WTC11 (cell line): ENCODE measurements around the gene SMARCD3. TPM values are rescaled to one million over a fixed set of nuclear protein-coding genes. Genes with fewer than 3 reads are reported as not detected.
A peak's percentile ranks its signal among the peaks of the same experiment; 100 is the strongest.

Experiments
- ATAC-seq: fragments of 200-7000 bp; cut with Tn5 transposase; 2 replicates; pipeline ENCODE4 v1.10.0; 2021; ENCODE audit warnings: mild to moderate bottlenecking, moderate library complexity
- CTCF ChIA-PET: fragments of 300-600 bp; sonication (Branson Sonifier 250); formaldehyde crosslinking; loops from one replicate; lab custom pipeline; 2021; ENCODE audit warnings: antibody characterized with exemption; lab: Charles Lee
- POLR2A ChIA-PET: fragments of 350-600 bp; sonication (Branson Sonifier 250); formaldehyde crosslinking; loops from one replicate; lab custom pipeline; 2021; ENCODE audit warnings: antibody characterized with exemption; lab: Charles Lee
- DNase-seq: peaks from one replicate; pipeline ENCODE4 v3.0.0; 2021; ENCODE audit warnings: low spot score
- H3K27ac Mint-ChIP-seq: 2 replicates; pipeline ENCODE4 v1.8.0; 2021; ENCODE audit warnings: mixed read lengths
- H3K27me3 Mint-ChIP-seq: 2 replicates; pipeline ENCODE4 v1.8.0; 2021; ENCODE audit warnings: low read depth, mild to moderate bottlenecking, moderate library complexity, mixed read lengths
- H3K36me3 Mint-ChIP-seq: 2 replicates; pipeline ENCODE4 v1.8.0; 2021; ENCODE audit warnings: mixed read lengths
- H3K4me1 Mint-ChIP-seq: 2 replicates; pipeline ENCODE4 v1.8.0; 2022; ENCODE audit warnings: mixed read lengths
- H3K4me3 Mint-ChIP-seq: 2 replicates; pipeline ENCODE4 v1.8.0; 2021; ENCODE audit warnings: mild to moderate bottlenecking, moderate library complexity, mixed read lengths
- H3K9me3 Mint-ChIP-seq: 2 replicates; pipeline ENCODE4 v1.8.0; 2021; ENCODE audit warnings: mixed read lengths
- AFF4 ChIP-seq: sonication (generic); formaldehyde crosslinking; IDR thresholded peaks from 2 replicates; pipeline ENCODE4 v1.8.1; 2023; ENCODE audit warnings: mild to moderate bottlenecking, missing genetic modification reagents, borderline replicate concordance
- ATF3 ChIP-seq: sonication (generic); formaldehyde crosslinking; conservative IDR thresholded peaks from 2 replicates; pipeline ENCODE4 v1.8.1; 2022; ENCODE audit warnings: mild to moderate bottlenecking, missing genetic modification reagents
- CTCF ChIP-seq: fragments of 200-600 bp; IDR thresholded peaks from 2 replicates; pipeline ENCODE4 v1.8.0; 2022; ENCODE audit warnings: antibody characterized with exemption
- E2F4 ChIP-seq: sonication (generic); formaldehyde crosslinking; IDR thresholded peaks from 2 replicates; pipeline ENCODE4 v1.8.1; 2022; ENCODE audit warnings: low read depth, mild to moderate bottlenecking, moderate library complexity, missing genetic modification reagents, borderline replicate concordance
- ERG ChIP-seq: fragments of 250-450 bp; sonication (Bioruptor Pico); IDR thresholded peaks from 2 replicates; pipeline ENCODE4 v1.8.0; 2021; ENCODE audit warnings: mild to moderate bottlenecking
- JUN ChIP-seq: sonication (generic); formaldehyde crosslinking; IDR thresholded peaks from 2 replicates; pipeline ENCODE4 v1.8.0; 2023; ENCODE audit warnings: mild to moderate bottlenecking, missing genetic modification reagents
- MLX ChIP-seq: sonication (generic); formaldehyde crosslinking; IDR thresholded peaks from 2 replicates; pipeline ENCODE4 v1.8.1; 2023; ENCODE audit warnings: mild to moderate bottlenecking, missing genetic modification reagents, moderate library complexity
- MXD4 ChIP-seq: fragments of 250-450 bp; sonication (Bioruptor Pico); IDR thresholded peaks from 2 replicates; pipeline ENCODE4 v1.8.0; 2021; ENCODE audit warnings: mild to moderate bottlenecking, moderate library complexity, borderline replicate concordance
- OVOL2 ChIP-seq: fragments of 250-450 bp; sonication (Bioruptor Pico); IDR thresholded peaks from 2 replicates; pipeline ENCODE4 v1.9.0; 2021; ENCODE audit warnings: mild to moderate bottlenecking, borderline replicate concordance
- SMAD3 ChIP-seq: sonication (generic); formaldehyde crosslinking; IDR thresholded peaks from 2 replicates; pipeline ENCODE4 v1.8.0; 2022; ENCODE audit warnings: missing genetic modification reagents, mild to moderate bottlenecking, borderline replicate concordance
- ZNF121 ChIP-seq: sonication (generic); formaldehyde crosslinking; IDR thresholded peaks from 2 replicates; pipeline ENCODE4 v1.8.0; 2023; ENCODE audit warnings: missing genetic modification reagents
- ZNF138 ChIP-seq: sonication (generic); formaldehyde crosslinking; conservative IDR thresholded peaks from 2 replicates; pipeline ENCODE4 v1.8.1; 2022; ENCODE audit warnings: mild to moderate bottlenecking, moderate library complexity, missing genetic modification reagents
- total RNA-seq: library from RNA; stranded (reverse); gene quantifications from 3 replicates; pipeline ENCODE4 v1.2.3, GENCODE V29; 2021

The SMARCD3 gene
- total RNA-seq, 1 experiment from 2014 or later = 5.9 TPM

- Mint-ChIP-seq H3K27me3 (peaks cover 72% of the 10 kb centered on the region), H3K36me3 (no peaks in the 10 kb centered on the region), H3K9me3 (no peaks in the 10 kb centered on the region), H3K27ac (no peak overlapping the region), H3K4me1 (peaks cover 54% of the 10 kb centered on the region), H3K4me3 (peak overlapping the region; percentile 71)
- peak; percentile 7; the same call in 1 of the 2 replicates for ATAC-seq
- TF ChIP-seq ZNF138 (CRISPR knock-in tag) (no peak), ATF3 (CRISPR knock-in tag) (no peak), CTCF (no peak), E2F4 (CRISPR knock-in tag) (no peak), SMAD3 (CRISPR knock-in tag) (no peak), MXD4 (no peak), ERG (CRISPR knock-in tag) (no peak), MLX (no peak), AFF4 (CRISPR knock-in tag) (no peak), OVOL2 (CRISPR knock-in tag) (no peak)
- peak; percentile 52 for DNase-seq
- CTCF ChIA-PET = interaction anchor here (1.0 to 1.4 kb wide), 2 partner anchors 55 to 134 kb away, joined by 3 to 5 read pairs; no protein-coding TSS in a partner anchor
- POLR2A ChIA-PET = interaction anchor here (1.8 kb wide), 1 partner anchor 22 kb away, joined by 6 read pairs; no protein-coding TSS in a partner anchor
These were observed 1.2 kb upstream of the SMARCD3 start for GRCh38 chr7:151249732-151250072.

- CTCF ChIA-PET = interaction anchor here (1.0 to 1.4 kb wide), 2 partner anchors 55 to 133 kb away, joined by 3 to 5 read pairs; no protein-coding TSS in a partner anchor
- ATAC-seq = no peak
These were observed 689 bp upstream of the SMARCD3 start for GRCh38 chr7:151249034-151249731.

More at GRCh38 chr7:151249034-151249731, 689 bp upstream of the SMARCD3 start:
- POLR2A ChIA-PET = interaction anchor here (1.8 kb wide), 1 partner anchor 21 kb away, joined by 6 read pairs; no protein-coding TSS in a partner anchor
- Mint-ChIP-seq H3K27ac (no peak overlapping the region), H3K4me3 (peak overlapping the region; percentile 71)
- TF ChIP-seq JUN (no peak), ZNF121 (no peak)
- TF ChIP-seq, all 79 proteins: peak for 0
- Mint-ChIP-seq H3K9me3 (no peaks in the 10 kb centered on the region), H3K36me3 (no peaks in the 10 kb centered on the region), H3K4me1 (peaks cover 57% of the 10 kb centered on the region), H3K27me3 (peaks cover 71% of the 10 kb centered on the region)
- no peak for DNase-seq
